Nephron progenitor cell (in vitro differentiated cells): Measurements from ENCODE around the gene ZNF276.

ENCODE experiments used
- DNase-seq: peaks from one replicate; pipeline ENCODE4 v3.0.0; 2021
- H3K27ac Mint-ChIP-seq: 2 replicates; pipeline ENCODE4 v1.8.0; 2021; ENCODE audit warnings: mild to moderate bottlenecking, moderate library complexity, mixed read lengths
- H3K27me3 Mint-ChIP-seq: 2 replicates; pipeline ENCODE4 v1.8.0; 2021; ENCODE audit warnings: mild to moderate bottlenecking, low read depth, mixed read lengths; ENCODE audit not compliant: poor library complexity
- H3K36me3 Mint-ChIP-seq: 2 replicates; pipeline ENCODE4 v1.8.0; 2021; ENCODE audit warnings: low read depth, mixed read lengths
- H3K4me1 Mint-ChIP-seq: 2 replicates; pipeline ENCODE4 v1.8.0; 2021; ENCODE audit warnings: mixed read lengths
- H3K4me3 Mint-ChIP-seq: 2 replicates; pipeline ENCODE4 v1.8.0; 2021; ENCODE audit warnings: mild to moderate bottlenecking, moderate library complexity, mixed read lengths
- H3K9me3 Mint-ChIP-seq: 2 replicates; pipeline ENCODE4 v1.8.0; 2021; ENCODE audit warnings: mild to moderate bottlenecking, moderate library complexity, mixed read lengths
- TF ChIP-seq, protein P1 (sequence below): fragments of 200-600 bp; sonication (generic); IDR thresholded peaks from 2 replicates; pipeline ENCODE4 v1.5.0; 2021; ENCODE audit warnings: antibody characterized with exemption

The ZNF276 gene

DNA sequence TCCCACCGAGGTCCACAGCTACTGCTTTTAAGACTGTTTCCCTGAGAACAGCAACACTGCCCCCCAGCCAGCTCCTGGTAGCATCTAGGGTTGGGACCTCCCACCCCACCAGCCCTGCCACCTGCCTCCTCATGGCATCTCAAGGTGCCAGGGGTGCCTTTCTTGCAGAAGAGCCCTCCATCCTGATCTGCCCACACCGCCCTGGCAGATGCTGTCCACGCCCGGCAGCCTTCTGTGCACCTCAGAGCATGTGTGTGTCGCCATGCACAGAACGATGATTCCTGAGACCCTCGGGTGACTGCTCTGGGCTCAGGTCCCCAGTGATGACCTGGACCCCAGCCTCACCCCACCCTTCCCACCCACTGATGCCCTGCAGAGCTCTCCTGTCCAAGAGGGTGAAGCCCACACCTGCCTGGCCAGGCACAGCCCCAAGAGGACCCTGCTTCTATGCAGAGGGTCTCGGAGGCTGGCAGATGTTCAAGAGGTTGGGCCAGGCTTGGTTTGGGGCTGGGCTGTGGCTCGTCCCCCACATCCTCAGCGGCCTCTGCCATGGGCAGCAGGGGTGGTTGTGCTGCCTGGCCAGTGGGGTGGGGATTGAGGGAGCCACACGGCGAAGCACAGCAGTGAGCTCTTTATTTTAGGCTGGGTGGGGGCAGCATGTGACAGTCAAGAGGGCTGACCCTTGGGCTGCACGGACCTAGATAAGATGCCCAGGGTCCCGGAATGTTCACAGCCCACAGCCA lies 14.6 kb upstream of the ZNF276 start:
- TF ChIP-seq, protein P1, sequence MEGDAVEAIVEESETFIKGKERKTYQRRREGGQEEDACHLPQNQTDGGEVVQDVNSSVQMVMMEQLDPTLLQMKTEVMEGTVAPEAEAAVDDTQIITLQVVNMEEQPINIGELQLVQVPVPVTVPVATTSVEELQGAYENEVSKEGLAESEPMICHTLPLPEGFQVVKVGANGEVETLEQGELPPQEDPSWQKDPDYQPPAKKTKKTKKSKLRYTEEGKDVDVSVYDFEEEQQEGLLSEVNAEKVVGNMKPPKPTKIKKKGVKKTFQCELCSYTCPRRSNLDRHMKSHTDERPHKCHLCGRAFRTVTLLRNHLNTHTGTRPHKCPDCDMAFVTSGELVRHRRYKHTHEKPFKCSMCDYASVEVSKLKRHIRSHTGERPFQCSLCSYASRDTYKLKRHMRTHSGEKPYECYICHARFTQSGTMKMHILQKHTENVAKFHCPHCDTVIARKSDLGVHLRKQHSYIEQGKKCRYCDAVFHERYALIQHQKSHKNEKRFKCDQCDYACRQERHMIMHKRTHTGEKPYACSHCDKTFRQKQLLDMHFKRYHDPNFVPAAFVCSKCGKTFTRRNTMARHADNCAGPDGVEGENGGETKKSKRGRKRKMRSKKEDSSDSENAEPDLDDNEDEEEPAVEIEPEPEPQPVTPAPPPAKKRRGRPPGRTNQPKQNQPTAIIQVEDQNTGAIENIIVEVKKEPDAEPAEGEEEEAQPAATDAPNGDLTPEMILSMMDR: no peak
- peaks cover 23% of the 10 kb centered on the region for H3K27me3 Mint-ChIP-seq
- no peak overlapping the region for H3K4me3 Mint-ChIP-seq
- H3K9me3 Mint-ChIP-seq: no peaks in the 10 kb centered on the region
- no peak overlapping the region for H3K27ac Mint-ChIP-seq
- H3K4me1 Mint-ChIP-seq: peaks cover 24% of the 10 kb centered on the region
- H3K36me3 Mint-ChIP-seq: no peaks in the 10 kb centered on the region
- DNase-seq: no peak

DNA sequence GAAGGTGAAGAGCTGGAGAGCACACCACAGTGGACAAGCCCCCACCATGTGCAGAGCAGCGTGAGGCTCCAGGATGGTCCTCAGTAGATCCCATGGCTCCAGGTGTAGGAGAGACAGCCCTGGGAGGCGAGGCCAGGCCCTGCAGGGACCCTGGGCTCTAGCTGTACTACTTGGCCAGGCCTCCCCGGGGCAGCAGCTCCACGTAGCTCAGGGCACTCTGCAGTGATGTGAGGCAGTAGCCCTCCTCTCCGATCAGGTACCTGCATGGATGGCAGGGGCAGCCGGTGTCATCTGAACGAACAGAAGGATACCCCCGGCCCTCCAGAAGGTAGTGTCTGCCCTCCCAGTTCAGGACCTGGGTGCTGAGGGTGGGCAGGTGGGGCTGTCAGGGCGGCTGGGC lies 13.6 kb upstream of the ZNF276 start:
- H3K4me1 Mint-ChIP-seq: peaks cover 24% of the 10 kb centered on the region
- no peak for DNase-seq
- H3K27ac Mint-ChIP-seq: no peak overlapping the region
- H3K9me3 Mint-ChIP-seq: no peaks in the 10 kb centered on the region
- peaks cover 19% of the 10 kb centered on the region for H3K27me3 Mint-ChIP-seq
- TF ChIP-seq, protein P1: no peak
- no peaks in the 10 kb centered on the region for H3K36me3 Mint-ChIP-seq
- no peak overlapping the region for H3K4me3 Mint-ChIP-seq

DNA sequence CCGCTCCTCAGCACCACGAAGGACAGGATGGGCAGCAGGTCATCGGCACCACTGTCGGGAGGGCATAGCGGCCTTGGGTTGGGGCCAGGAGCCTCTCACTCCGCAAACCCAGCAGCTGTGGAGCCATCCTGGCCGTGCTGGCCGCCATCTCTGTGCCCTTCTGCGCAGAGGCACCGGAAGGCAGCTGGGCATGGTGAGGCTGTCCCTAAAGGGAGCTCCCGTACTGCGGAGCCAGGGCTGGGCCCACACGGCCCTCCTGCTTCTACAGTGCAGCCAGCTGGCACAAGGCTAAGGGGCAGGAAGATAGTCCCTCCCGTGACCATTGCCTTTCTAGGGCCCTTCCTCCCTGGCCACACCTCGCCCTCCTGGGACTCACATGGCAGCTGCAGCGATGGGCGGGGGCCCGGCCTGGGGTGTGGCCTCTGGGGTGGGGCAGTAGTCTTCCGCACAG lies 12.8 kb upstream of the ZNF276 start:
- H3K4me1 Mint-ChIP-seq: peaks cover 22% of the 10 kb centered on the region
- H3K4me3 Mint-ChIP-seq: no peak overlapping the region
- DNase-seq: no peak
- H3K36me3 Mint-ChIP-seq: no peaks in the 10 kb centered on the region
- no peak overlapping the region for H3K27ac Mint-ChIP-seq
- TF ChIP-seq, protein P1: no peak
- no peaks in the 10 kb centered on the region for H3K9me3 Mint-ChIP-seq
- H3K27me3 Mint-ChIP-seq: peaks cover 14% of the 10 kb centered on the region

DNA sequence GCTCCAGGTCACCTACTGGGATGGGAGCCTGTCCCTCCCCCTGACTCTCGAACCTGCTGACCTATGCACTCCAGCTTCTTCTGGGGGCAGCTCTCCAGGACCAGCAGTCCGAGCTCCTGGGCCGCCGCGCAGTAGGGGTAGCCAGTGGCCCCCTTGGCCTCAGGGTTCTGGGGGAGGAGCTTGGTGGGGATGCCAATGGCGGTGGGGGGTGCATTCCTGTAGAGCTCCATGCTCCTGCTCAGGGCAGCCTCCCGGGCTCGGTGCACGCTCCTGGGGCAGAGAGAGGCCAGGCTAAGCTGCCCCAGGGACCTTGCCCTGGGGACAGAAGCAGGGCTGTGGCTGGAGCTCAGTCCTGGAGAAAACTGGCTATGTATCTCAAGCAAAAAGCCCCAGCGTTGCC lies 12.2 kb upstream of the ZNF276 start:
- TF ChIP-seq, protein P1: no peak
- Mint-ChIP-seq H3K4me3 (no peak overlapping the region), H3K27me3 (peaks cover 8% of the 10 kb centered on the region), H3K4me1 (peaks cover 20% of the 10 kb centered on the region), H3K27ac (no peak overlapping the region), H3K36me3 (peaks cover 3% of the 10 kb centered on the region), H3K9me3 (no peaks in the 10 kb centered on the region)
- no peak for DNase-seq

DNA sequence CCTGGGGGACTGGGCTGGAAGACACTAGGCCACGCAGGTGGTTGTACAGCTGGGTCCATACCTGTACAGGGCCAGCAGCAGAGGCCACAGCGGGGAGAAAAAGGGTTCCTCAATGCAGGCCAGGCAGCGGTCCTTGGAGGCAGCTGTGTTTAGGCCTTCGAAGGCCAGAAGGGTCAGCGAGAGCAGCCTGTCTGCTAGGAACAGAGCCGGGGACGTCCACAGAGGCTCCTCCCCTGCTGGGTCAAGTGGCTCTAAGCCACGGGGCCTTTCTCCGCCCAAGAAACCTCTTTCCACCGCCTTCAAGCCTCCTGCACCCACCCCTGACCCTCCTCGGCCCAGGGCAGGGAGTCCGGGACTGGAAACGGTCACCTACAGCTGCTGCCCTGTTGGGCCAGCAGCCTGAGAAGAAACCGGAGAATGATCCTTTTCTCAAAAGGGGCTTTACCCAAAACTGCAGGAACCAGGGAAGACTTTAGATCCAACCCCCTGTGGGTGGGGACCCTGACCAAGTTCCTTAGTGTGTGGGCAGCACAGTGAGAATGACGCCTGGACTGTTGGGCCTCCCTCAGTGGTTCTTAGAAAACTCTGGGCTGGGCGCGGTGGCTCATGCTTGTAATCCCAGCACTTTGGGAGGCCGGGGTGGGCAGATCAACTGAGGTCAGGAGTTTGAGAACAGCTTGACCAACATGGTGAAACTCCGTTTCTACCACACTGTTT lies 11.5 kb upstream of the ZNF276 start:
- peak overlapping the region; percentile 40 for H3K4me3 Mint-ChIP-seq
- peak overlapping the region; percentile 93 for H3K27ac Mint-ChIP-seq
- H3K4me1 Mint-ChIP-seq: peaks cover 20% of the 10 kb centered on the region

More for the DNA sequence above, 11.5 kb upstream of the ZNF276 start:
- peaks cover 4% of the 10 kb centered on the region for H3K9me3 Mint-ChIP-seq
- no peak for DNase-seq
- peaks cover 5% of the 10 kb centered on the region for H3K27me3 Mint-ChIP-seq
- peaks cover 10% of the 10 kb centered on the region for H3K36me3 Mint-ChIP-seq
- TF ChIP-seq, protein P1: no peak
